ENCODE results near the gene RAB40B. TPM values are rescaled to one million over a fixed set of nuclear protein-coding genes. Genes with fewer than 3 reads are reported as not detected.

RAB40B gene
- total RNA-seq, 2 donors from 2014 or later: 18.2 to 39.9 TPM

GRCh38 chr17:82699551-82699950 lies 1.1 kb upstream of the RAB40B start:
- WGBS, 2 donors: 71 to 79% methylated on average over 5 to 13 of the region's 13 CpGs
- DNase-seq: no peak
- no peaks in the 10 kb centered on the region for H3K36me3 ChIP-seq (replicated peaks in 1 of 2; ENCODE audit: insufficient read depth in 1 of 2, low read depth in 2 of 2)
- intact Hi-C loops (cut with DNase I): no loop called here
- ATAC-seq: no peak
- no peak for TF ChIP-seq POLR2A (IDR thresholded peaks at IDR 0.05)
- TF ChIP-seq, protein P1, sequence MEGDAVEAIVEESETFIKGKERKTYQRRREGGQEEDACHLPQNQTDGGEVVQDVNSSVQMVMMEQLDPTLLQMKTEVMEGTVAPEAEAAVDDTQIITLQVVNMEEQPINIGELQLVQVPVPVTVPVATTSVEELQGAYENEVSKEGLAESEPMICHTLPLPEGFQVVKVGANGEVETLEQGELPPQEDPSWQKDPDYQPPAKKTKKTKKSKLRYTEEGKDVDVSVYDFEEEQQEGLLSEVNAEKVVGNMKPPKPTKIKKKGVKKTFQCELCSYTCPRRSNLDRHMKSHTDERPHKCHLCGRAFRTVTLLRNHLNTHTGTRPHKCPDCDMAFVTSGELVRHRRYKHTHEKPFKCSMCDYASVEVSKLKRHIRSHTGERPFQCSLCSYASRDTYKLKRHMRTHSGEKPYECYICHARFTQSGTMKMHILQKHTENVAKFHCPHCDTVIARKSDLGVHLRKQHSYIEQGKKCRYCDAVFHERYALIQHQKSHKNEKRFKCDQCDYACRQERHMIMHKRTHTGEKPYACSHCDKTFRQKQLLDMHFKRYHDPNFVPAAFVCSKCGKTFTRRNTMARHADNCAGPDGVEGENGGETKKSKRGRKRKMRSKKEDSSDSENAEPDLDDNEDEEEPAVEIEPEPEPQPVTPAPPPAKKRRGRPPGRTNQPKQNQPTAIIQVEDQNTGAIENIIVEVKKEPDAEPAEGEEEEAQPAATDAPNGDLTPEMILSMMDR (IDR thresholded peaks at IDR 0.05): no peak
- no peaks in the 10 kb centered on the region for H3K9me3 ChIP-seq
- H3K27ac ChIP-seq: no peak overlapping the region
- no peak overlapping the region for H3K4me3 ChIP-seq
- H3K27me3 ChIP-seq: no peaks in the 10 kb centered on the region
- peaks cover 35% of the 10 kb centered on the region for H3K4me1 ChIP-seq

DNA sequence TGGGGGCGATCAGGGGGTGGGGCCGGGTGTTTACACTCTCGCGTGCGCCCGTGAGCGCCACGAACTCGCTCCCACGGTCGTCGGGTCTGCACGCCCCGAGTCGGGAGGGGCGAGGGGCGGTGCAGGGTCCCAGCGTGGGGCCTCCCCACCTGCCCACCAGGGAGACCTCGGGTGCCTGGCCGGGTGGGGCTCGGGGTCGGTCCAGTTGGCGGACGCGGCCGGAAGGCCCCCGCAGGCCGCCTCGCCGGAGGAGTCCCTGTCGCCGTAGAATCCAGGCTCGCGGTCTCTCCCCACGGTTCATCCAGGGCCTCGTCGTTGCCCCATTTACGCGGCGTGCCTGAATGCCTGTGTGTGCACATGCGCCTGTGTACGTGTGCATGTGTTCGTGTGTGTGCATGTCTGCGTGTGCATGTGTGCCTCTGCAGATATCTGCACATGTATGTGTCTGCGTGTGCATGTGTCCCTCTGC lies 510 bp upstream of the RAB40B start:
- 3% methylated on average over 45 of the region's 45 CpGs; no CpG with 5 or more reads in 1 of the 2 donors for WGBS, 2 donors
- DNase-seq (no peak), ATAC-seq (peak; percentile 4)

GRCh38 chr17:82697808-82698064 lies 762 bp downstream of the RAB40B start:
- Histone ChIP-seq H3K36me3 (replicated peaks in 1 of 2; ENCODE audit: insufficient read depth in 1 of 2, low read depth in 2 of 2) (no peaks in the 10 kb centered on the region), H3K4me3 (peak overlapping the region; percentile 33 to 68), H3K4me1 (peaks cover 35% of the 10 kb centered on the region), H3K27me3 (no peaks in the 10 kb centered on the region), H3K27ac (peak overlapping the region in 1 of 4 donors; percentile 41), H3K9me3 (no peaks in the 10 kb centered on the region)
- intact Hi-C loops (cut with DNase I): no loop called here
- WGBS, 2 donors: 0% methylated on average over 1 to 27 of the region's 32 CpGs
- no peak for DNase-seq
- TF ChIP-seq POLR2A (IDR thresholded peaks at IDR 0.05): no peak
- TF ChIP-seq, protein P1 (IDR thresholded peaks at IDR 0.05): no peak
- no peak for ATAC-seq

More for the DNA sequence above, 510 bp upstream of the RAB40B start:
- H3K4me1 ChIP-seq: peaks cover 35% of the 10 kb centered on the region
- no peaks in the 10 kb centered on the region for H3K9me3 ChIP-seq
- TF ChIP-seq, protein P1 (IDR thresholded peaks at IDR 0.05): peak in 1 of 7 experiments; percentile 8
- TF ChIP-seq POLR2A (IDR thresholded peaks at IDR 0.05): peak in 1 of 3 donors; percentile 19
- H3K4me3 ChIP-seq: peak overlapping the region in 1 of 2 donors; percentile 37
- H3K27me3 ChIP-seq: no peaks in the 10 kb centered on the region
- no peaks in the 10 kb centered on the region for H3K36me3 ChIP-seq (replicated peaks in 1 of 2; ENCODE audit: insufficient read depth in 1 of 2, low read depth in 2 of 2)
- intact Hi-C loops (cut with DNase I): no loop called here
- peak overlapping the region in 3 of 4 donors; percentile 11 to 58 (median 34) for H3K27ac ChIP-seq

GRCh38 chr17:82696916-82697807 lies 1.3 kb downstream of the RAB40B start:
- peak overlapping the region; percentile 33 to 68 for H3K4me3 ChIP-seq
- intact Hi-C loops (cut with DNase I): no loop called here
- TF ChIP-seq POLR2A (IDR thresholded peaks at IDR 0.05): no peak
- TF ChIP-seq, protein P1 (IDR thresholded peaks at IDR 0.05): no peak
- H3K27me3 ChIP-seq: no peaks in the 10 kb centered on the region
- peaks cover 35% of the 10 kb centered on the region for H3K4me1 ChIP-seq
- WGBS, 2 donors: 43 to 50% methylated on average over 16 to 48 of the region's 48 CpGs
- no peak overlapping the region for H3K27ac ChIP-seq
- H3K36me3 ChIP-seq (replicated peaks in 1 of 2; ENCODE audit: insufficient read depth in 1 of 2, low read depth in 2 of 2): no peaks in the 10 kb centered on the region
- DNase-seq (no peak), ATAC-seq (no peak)
- H3K9me3 ChIP-seq: no peaks in the 10 kb centered on the region
